GM19467 (cell line): ENCODE measurements around the gene ACOX1.
"Not testable (repeated sequence)": the region's sequence is repeated elsewhere in the genome, so short reads cannot be mapped to it uniquely, and the experiment has no call there.

Source experiments
- ATAC-seq: cut with Tn5 transposase; IDR thresholded peaks from one replicate; pipeline ENCODE4 v1.9.1; 2021; ENCODE audit warnings: mild to moderate bottlenecking, moderate library complexity; ENCODE audit not compliant: unreplicated experiment

The ACOX1 gene

DNA sequence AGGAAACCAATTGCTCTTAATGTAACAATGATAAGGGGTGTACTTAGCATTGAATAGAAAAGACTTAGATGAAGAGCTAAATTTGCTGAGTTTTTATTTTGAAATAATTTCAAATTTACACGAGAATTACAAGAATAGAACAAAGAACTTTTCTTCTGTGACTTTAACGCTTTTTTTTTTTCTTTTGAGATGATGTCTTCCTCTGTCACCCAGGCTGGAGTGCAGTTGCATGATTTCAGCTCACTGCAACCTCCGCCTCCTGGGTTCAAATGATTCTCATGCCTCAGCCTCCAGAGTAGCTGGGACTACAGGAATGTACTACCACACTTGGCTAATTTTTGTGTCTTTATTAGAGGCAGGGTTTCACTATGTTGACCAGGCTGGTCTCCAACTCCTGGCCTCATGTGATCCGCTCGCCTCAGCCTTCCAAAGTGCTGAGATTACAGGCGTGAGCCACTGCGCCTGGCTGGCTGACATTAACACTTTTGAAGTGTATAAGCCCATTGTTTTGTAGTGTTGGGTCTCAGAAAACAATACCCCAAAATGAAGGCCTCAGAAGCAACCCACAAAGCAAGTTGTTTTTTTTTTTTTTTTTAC lies 2.2 kb upstream of the ACOX1 start:
- ATAC-seq = no peak

GRCh38 chr17:75980188-75981018 lies 1.4 kb upstream of the ACOX1 start:
- ATAC-seq = no peak

DNA sequence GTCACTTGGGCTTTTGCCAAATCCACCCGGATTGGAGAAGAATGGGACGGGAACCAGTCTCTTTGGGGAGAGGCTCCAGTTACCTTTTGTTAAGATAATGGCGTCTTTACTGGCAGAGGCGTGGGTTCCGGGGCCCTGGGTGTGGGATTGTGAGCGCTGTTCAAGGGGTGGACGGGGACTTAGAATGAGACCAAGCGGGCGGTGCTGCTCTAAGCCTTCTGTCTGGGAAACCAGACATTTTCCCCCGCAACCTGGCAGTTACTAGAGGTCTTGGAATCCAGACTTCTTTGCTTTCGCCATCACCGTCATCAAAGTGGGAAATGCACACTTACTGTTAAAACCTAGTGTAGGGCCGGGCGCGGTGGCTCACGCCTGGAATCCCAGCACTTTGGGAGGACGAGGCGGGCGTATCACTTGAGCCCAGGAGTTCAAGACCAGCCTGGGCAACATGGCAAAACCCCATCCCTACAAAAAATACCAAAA lies 780 bp upstream of the ACOX1 start:
- ATAC-seq = peak; percentile 16

GRCh38 chr17:75976175-75976848 lies 2.7 kb downstream of the ACOX1 start:
- no peak for ATAC-seq

DNA sequence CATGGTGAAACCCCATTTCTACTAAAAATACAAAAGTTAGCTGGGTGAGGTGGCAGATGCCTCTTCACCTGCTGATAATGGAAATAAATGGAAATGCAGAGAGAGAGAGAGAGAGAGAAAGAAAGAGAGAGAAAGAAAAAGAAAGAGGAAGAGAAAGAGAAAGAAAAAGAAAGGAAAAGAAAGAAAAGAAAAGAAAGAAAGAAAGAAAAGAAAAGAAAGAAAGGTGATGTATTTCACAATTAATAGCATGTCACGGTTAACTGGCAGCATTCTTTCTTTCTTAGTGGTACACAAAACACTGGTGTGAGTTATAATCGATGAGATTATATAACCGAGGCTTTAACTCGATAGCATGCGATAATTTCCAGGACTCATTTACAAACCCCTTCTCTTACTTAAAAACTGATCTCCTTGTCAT lies 3.2 kb downstream of the ACOX1 start:
- ATAC-seq = no peak

- not testable (repeated sequence) for ATAC-seq
These were observed 3.8 kb downstream of the ACOX1 start for GRCh38 chr17:75975187-75975586.

DNA sequence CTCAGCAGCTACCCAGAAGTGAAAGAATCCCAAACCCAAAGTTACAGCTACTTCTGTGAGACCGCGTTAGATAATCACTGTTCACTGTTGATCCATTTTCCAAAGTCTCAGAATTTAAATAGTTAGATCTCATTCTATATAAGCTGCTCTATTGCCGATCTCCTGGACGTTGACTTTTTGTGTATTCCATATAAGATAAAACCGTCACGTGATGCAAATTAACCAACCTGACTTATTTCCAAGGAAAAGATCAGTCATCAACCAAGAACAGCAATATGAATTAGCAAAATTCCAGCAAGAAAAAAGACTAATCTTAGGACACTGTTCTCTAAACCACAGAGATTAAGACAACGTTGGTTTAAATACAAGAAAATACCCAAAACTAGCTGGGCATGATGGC lies 8.3 kb downstream of the ACOX1 start:
- ATAC-seq = no peak

DNA sequence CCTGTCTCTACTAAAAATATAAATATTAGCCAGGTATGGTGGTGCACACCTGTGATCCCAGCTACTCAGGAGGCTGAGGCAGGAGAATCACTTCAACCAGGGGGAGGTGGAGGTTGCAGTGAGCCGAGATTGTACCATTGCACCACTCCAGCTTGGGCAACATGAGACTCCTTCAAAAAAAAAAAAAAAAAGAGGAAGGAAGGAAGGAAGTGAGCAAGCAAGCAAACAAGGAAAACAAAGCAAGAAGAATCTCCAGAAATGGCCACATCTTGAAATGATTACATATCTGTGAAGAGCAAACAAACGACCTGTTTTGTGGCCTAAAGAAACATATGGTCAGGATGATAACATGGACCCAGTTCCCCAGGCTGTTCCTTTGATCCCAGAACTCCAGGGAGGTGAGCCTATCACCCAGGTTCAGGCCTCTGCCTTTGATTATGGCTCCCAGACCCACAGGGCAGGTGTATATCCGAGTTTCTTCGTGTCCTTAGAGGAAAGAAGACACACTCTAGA lies 8.9 kb downstream of the ACOX1 start:
- no peak for ATAC-seq

GRCh38 chr17:75969044-75969443 lies 9.9 kb downstream of the ACOX1 start:
- ATAC-seq = not testable (repeated sequence)

GRCh38 chr17:75965468-75965867 lies 13.5 kb downstream of the ACOX1 start:
- no peak for ATAC-seq

- ATAC-seq = no peak
These were observed 19.0 kb downstream of the ACOX1 start for GRCh38 chr17:75959839-75960511.

DNA sequence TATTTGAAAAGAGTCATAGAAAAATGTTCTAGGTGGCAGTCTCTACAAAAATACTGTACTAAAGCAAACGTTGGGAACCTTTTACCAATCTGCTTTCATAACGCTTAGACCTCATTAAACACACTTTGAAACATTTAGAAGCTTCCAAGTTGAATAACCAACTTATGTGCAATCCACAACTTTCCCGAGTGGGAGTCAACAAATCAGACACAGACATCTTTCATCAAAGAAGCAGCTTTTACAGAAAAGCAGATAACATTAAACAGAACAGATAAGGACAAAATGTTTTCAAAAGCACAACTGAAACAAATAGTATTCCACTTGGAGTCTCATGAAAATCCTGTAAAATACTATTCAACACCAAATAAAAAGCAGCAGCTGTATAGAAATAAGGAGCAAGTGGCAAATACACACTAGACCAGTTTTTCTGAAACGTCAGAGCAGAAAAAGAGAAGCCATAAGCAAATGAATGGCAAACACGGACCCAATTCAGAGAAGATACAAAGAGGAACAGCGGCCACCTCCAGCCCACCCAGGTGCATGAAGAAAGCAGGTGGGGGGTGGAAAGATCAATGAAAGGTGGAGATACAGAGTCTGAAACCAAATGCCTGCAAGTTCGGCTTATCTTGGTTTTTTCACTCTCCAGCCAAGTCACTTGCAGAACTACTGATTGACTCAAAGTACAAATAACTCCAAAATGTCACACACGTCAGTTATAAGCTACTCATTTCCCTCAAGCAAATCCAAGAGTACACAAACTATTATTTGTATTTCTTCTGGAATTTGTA lies 19.7 kb downstream of the ACOX1 start:
- no peak for ATAC-seq

DNA sequence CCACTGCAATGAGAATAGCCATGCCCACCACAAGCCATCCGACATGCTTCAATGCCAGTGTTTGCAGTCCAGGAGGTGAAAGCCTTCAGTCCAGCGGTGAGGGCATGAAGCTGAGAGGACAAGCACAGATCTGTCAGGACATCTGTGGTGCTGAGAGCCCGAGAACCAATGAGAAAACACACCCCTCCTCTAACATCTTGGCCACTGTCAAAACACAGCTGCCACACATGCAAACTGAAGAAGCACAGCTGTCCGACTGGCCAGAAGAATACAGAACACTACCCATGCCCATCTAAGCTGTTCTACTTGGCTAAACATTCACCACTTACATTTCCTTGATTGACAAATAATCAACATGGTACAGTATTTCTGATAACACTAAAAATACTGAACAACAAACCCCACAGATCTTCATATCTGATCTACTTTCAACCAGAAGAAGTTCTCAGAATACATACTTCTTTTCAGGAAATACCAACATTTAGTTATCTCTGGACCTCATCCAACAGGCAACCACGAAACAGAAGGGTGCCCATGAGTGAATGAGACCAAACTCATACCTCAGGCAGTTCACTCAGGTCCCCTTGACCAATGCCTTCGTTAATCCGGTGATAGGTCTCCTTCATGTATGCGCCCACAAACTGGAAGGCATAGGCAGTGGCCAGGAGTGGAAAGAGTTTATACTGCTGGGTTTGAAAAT lies 28.0 kb downstream of the ACOX1 start:
- ATAC-seq = no peak

GRCh38 chr17:75950421-75950820 lies 28.5 kb downstream of the ACOX1 start:
- no peak for ATAC-seq

DNA sequence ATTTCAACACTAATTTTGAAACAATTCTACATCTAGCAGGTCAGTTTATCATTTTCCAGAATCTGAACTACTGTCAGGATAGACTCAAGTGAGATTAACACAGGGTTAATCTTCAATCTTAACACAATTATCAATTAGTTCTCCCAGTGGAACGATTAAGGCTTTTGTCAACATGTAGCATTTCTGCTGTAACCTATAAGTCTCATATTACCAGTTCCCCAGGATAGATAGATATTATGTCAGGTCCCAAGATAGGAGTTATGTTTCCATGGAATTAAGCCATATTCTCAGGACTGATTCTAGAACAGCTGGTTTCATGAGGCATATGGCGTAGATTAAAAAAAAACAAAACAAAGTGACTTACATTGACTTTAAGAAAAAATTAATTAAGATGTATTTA lies 33.8 kb downstream of the ACOX1 start:
- ATAC-seq = no peak

DNA sequence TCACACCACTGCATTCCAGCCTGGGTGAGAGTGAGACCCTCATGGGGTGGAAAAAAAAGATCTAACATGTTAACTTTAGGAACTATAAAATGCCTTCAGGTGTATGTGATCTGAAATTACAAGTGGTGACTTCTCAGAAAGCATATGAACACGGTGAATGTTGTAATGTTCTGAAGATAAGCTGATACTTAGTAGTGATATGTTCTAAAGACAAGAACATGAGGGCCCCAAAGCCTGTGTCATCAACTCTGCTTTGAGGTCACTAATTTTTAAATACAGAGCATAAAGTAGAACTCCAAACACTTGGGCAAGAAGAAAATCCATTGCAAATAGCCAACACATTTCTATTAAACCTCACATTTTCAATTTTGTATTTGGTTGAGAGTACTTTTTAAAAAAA lies 35.5 kb downstream of the ACOX1 start:
- no peak for ATAC-seq

GRCh38 chr17:75942473-75942872 lies 36.5 kb downstream of the ACOX1 start:
- ATAC-seq = no peak

GRCh38 chr17:75941442-75941819 lies 37.5 kb downstream of the ACOX1 start:
- ATAC-seq = no peak

- peak; percentile 90 for ATAC-seq
These were observed 38.1 kb downstream of the ACOX1 start, which contains the start of gene FBF1 for GRCh38 chr17:75940727-75941441. TSS of gene FBF1 (minus strand) at chr17:75941042. CDS start at chr17:75938149, 2,893 bp downstream.
